ENCODE data around the gene GJB5. TPM values are rescaled to one million over a fixed set of nuclear protein-coding genes. Genes with fewer than 3 reads are reported as not detected.

GJB5 gene
- total RNA-seq, 1 experiment from 2014 or later = not detected

DNA sequence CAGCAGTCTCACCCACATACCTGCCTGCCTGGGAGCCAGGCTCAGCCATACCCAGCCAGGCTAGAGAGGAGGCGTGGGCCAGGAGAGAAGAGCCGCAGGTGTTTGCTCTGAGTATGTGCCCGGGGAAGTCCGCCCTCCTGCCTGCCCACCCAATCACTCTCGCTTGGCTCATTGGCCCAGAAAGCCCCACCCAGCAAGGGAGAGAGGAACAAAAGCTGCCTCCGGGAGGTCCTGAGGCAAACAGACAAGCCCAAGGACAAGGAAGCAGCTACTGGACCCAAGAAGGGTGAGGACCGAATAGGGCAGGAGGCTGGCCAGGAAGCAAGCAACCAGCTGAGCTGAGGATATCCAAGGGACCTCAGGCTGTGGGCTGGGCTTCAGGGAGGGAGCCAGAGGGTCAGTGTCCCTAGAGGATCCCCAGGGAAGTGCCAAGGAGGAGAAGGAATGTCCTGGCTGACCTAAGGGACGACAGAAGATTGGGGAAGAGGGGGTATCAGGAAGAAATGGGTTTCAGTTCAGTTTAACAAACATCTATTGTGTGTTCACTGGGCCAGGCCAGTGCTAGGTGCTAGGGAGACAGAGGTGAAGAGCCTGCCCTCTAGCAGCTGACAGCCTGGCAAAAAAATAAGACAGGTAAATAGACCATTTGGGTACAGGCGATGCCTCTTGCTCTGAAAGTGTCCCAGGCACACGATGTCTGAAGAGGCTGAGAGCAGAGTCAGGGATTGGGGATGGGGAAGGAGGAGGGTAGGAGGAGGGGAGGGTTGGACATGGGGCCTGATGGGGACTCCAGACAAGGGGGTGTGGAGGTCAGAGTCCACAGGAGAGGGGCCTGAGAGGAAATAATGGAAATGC, 4.9 kb downstream of the GJB5 start, which contains the start of gene GJB4:
TSS of gene GJB4 (plus strand) at position 238 of the 855 bp plus-strand sequence. CDS start 1,515 bp downstream, outside the sequence.
- POLR2A ChIA-PET = no interaction called here
- ATAC-seq (no peak), DNase-seq (ENCODE audit: low read depth, low spot score) (no peak)
- BruUV-seq (replicated peaks) = no TSS peak
- in situ Hi-C loops (cut with HindIII; ENCODE audit: low pct_unique_long_range_greater_than_20kb, low sequenced_read_pairs) = no loop called here
- Histone ChIP-seq H3K36me3 (ENCODE audit: control insufficient read depth, insufficient read depth, low read length) (no peaks in the 10 kb centered on the region), H3K27me3 (ENCODE audit: control insufficient read depth, insufficient read depth, low read length) (no peaks in the 10 kb centered on the region), H3K9me3 (ENCODE audit: control insufficient read depth, insufficient read depth, low read depth, low read length) (no peaks in the 10 kb centered on the region), H3K4me1 (ENCODE audit: control insufficient read depth, insufficient read depth, low read length) (no peaks in the 10 kb centered on the region; the same call in 1 of the 2 replicates), H3K27ac (ENCODE audit: low read length) (no peak within 1 kb of the TSS), H3K4me3 (ENCODE audit: low read depth in 2 of 2, low read length in 2 of 2) (no peak within 1 kb of the TSS)
- CTCF ChIA-PET = no interaction called here
- TF ChIP-seq CTCF (IDR thresholded peaks at IDR 0.05) (no peak), POLR2AphosphoS5 (IDR thresholded peaks at IDR 0.05; ENCODE audit: low read depth, low read length) (no peak), TCF7L2 (IDR thresholded peaks at IDR 0.05; ENCODE audit: low read depth, low read length) (no peak), SIN3A (IDR thresholded peaks at IDR 0.05; ENCODE audit: borderline replicate concordance, insufficient read depth, low read depth, low read length) (no peak)
- TF ChIP-seq, protein P1, sequence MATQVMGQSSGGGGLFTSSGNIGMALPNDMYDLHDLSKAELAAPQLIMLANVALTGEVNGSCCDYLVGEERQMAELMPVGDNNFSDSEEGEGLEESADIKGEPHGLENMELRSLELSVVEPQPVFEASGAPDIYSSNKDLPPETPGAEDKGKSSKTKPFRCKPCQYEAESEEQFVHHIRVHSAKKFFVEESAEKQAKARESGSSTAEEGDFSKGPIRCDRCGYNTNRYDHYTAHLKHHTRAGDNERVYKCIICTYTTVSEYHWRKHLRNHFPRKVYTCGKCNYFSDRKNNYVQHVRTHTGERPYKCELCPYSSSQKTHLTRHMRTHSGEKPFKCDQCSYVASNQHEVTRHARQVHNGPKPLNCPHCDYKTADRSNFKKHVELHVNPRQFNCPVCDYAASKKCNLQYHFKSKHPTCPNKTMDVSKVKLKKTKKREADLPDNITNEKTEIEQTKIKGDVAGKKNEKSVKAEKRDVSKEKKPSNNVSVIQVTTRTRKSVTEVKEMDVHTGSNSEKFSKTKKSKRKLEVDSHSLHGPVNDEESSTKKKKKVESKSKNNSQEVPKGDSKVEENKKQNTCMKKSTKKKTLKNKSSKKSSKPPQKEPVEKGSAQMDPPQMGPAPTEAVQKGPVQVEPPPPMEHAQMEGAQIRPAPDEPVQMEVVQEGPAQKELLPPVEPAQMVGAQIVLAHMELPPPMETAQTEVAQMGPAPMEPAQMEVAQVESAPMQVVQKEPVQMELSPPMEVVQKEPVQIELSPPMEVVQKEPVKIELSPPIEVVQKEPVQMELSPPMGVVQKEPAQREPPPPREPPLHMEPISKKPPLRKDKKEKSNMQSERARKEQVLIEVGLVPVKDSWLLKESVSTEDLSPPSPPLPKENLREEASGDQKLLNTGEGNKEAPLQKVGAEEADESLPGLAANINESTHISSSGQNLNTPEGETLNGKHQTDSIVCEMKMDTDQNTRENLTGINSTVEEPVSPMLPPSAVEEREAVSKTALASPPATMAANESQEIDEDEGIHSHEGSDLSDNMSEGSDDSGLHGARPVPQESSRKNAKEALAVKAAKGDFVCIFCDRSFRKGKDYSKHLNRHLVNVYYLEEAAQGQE (IDR thresholded peaks at IDR 0.05; ENCODE audit: insufficient read depth in 1 of 2, low read depth in 2 of 2, low read length in 1 of 2) = no peak
- intact Hi-C loops (cut with micrococcal nuclease; ENCODE audit: unreplicated experiment) = no loop called here

GRCh38 chr1:34761176-34761761, 6.4 kb downstream of the GJB5 start:
- Histone ChIP-seq H3K4me1 (ENCODE audit: control insufficient read depth, insufficient read depth, low read length) (no peaks in the 10 kb centered on the region; the same call in 1 of the 2 replicates), H3K27ac (ENCODE audit: low read length) (no peak overlapping the region), H3K27me3 (ENCODE audit: control insufficient read depth, insufficient read depth, low read length) (no peaks in the 10 kb centered on the region), H3K9me3 (ENCODE audit: control insufficient read depth, insufficient read depth, low read depth, low read length) (no peaks in the 10 kb centered on the region), H3K36me3 (ENCODE audit: control insufficient read depth, insufficient read depth, low read length) (no peaks in the 10 kb centered on the region), H3K4me3 (ENCODE audit: low read depth in 2 of 2, low read length in 2 of 2) (no peak overlapping the region)
- ChIA-PET POLR2A (interaction anchor here (0.6 kb wide), 1 partner anchor 10 kb away, joined by 5 read pairs; no protein-coding TSS in a partner anchor), CTCF (no interaction called here)
- intact Hi-C loops (cut with micrococcal nuclease; ENCODE audit: unreplicated experiment) (no loop called here), in situ Hi-C loops (cut with HindIII; ENCODE audit: low pct_unique_long_range_greater_than_20kb, low sequenced_read_pairs) (no loop called here)
- DNase-seq (ENCODE audit: low read depth, low spot score) (no peak), ATAC-seq (no peak)
- BruUV-seq (replicated peaks) = no TSS peak
- TF ChIP-seq CTCF (IDR thresholded peaks at IDR 0.05) (no peak), TCF7L2 (IDR thresholded peaks at IDR 0.05; ENCODE audit: low read depth, low read length) (no peak), POLR2AphosphoS5 (IDR thresholded peaks at IDR 0.05; ENCODE audit: low read depth, low read length) (no peak), SIN3A (IDR thresholded peaks at IDR 0.05; ENCODE audit: borderline replicate concordance, insufficient read depth, low read depth, low read length) (no peak)
- TF ChIP-seq, protein P1 (IDR thresholded peaks at IDR 0.05; ENCODE audit: insufficient read depth in 1 of 2, low read depth in 2 of 2, low read length in 1 of 2) = no peak
